PFSK-1 (cell line): ENCODE results near the gene C1orf159.

Source experiments
- FOXP2 ChIP-seq: optimal IDR thresholded peaks from 2 replicates; pipeline ENCODE3; 2011; ENCODE audit warnings: borderline replicate concordance, control low read depth, inconsistent platforms; ENCODE audit not compliant: insufficient read depth; ENCODE audit errors: extremely low read length, extremely low read depth
- POLR2AphosphoS5 ChIP-seq: IDR thresholded peaks from 2 replicates; pipeline ENCODE4 v1.6.1; 2012; ENCODE audit warnings: low read depth, mild to moderate bottlenecking, control low read depth, low read length, moderate library complexity
- REST ChIP-seq, 2 experiments: IDR thresholded peaks; 2 replicates each; pipeline versions ENCODE4 v1.6.1 to v1.8.0; 2011 to 2012; ENCODE audit warnings: low read depth in 2 of 2, low read length in 2 of 2, control low read depth in 1 of 2, inconsistent platforms in 1 of 2, mild to moderate bottlenecking in 1 of 2, moderate library complexity in 1 of 2; ENCODE audit not compliant: insufficient read depth in 1 of 2
- SIN3A ChIP-seq: IDR thresholded peaks from 2 replicates; pipeline ENCODE4 v1.6.1; 2012; ENCODE audit warnings: mild to moderate bottlenecking, low read length, moderate library complexity, borderline replicate concordance; ENCODE audit not compliant: insufficient read depth
- TAF1 ChIP-seq: IDR thresholded peaks from 2 replicates; pipeline ENCODE4 v1.6.1; 2012; ENCODE audit warnings: low read length, control low read depth, borderline replicate concordance; ENCODE audit not compliant: insufficient read depth

The C1orf159 gene

GRCh38 chr1:1136547-1137230 lies 20.8 kb upstream of the C1orf159 start:
- TF ChIP-seq FOXP2 (no peak), SIN3A (no peak), TAF1 (no peak), REST (IDR thresholded peaks at IDR 0.05; ENCODE audit: insufficient read depth in 1 of 2, low read depth in 2 of 2, low read length in 2 of 2) (no peak), POLR2AphosphoS5 (no peak)

GRCh38 chr1:1135339-1136136 lies 19.6 kb upstream of the C1orf159 start:
- TF ChIP-seq POLR2AphosphoS5 = no peak
- TF ChIP-seq TAF1 = no peak
- no peak for TF ChIP-seq REST (IDR thresholded peaks at IDR 0.05; ENCODE audit: insufficient read depth in 1 of 2, low read depth in 2 of 2, low read length in 2 of 2)
- no peak for TF ChIP-seq SIN3A
- no peak for TF ChIP-seq FOXP2

GRCh38 chr1:1134300-1134970 lies 18.5 kb upstream of the C1orf159 start:
- TF ChIP-seq TAF1 = no peak
- no peak for TF ChIP-seq POLR2AphosphoS5
- no peak for TF ChIP-seq REST (IDR thresholded peaks at IDR 0.05; ENCODE audit: insufficient read depth in 1 of 2, low read depth in 2 of 2, low read length in 2 of 2)
- no peak for TF ChIP-seq SIN3A
- TF ChIP-seq FOXP2 = no peak

GRCh38 chr1:1132956-1133750 lies 17.3 kb upstream of the C1orf159 start:
- TF ChIP-seq FOXP2 (no peak), SIN3A (no peak), POLR2AphosphoS5 (no peak), REST (IDR thresholded peaks at IDR 0.05; ENCODE audit: insufficient read depth in 1 of 2, low read depth in 2 of 2, low read length in 2 of 2) (no peak)
